Endodermal cell (in vitro differentiated cells): ENCODE measurements around the gene ART1. TPM values are rescaled to one million over a fixed set of nuclear protein-coding genes. Genes with fewer than 3 reads are reported as not detected.

Experiments used
- DNase-seq: peaks from one replicate; pipeline ENCODE4 v3.0.0-alpha.2; 2017
- H3K27ac ChIP-seq: 2 replicates; pipeline ENCODE4 v1.5.1; 2013; ENCODE audit warnings: mild to moderate bottlenecking, low read depth, low read length, moderate library complexity
- H3K27me3 ChIP-seq: 2 replicates; pipeline ENCODE4 v1.6.1; 2013; ENCODE audit warnings: mild to moderate bottlenecking, low read length, moderate library complexity; ENCODE audit not compliant: insufficient read depth, control insufficient read depth, poor library complexity, severe bottlenecking
- H3K36me3 ChIP-seq: 2 replicates; pipeline ENCODE4 v1.7.0; 2013; ENCODE audit warnings: mild to moderate bottlenecking, low read length, moderate library complexity; ENCODE audit not compliant: control insufficient read depth, insufficient read depth
- H3K4me1 ChIP-seq: one replicate; pipeline ENCODE4 v1.7.0; 2013; ENCODE audit warnings: low read length; ENCODE audit not compliant: control insufficient read depth, insufficient read depth
- H3K4me3 ChIP-seq: 2 replicates; pipeline ENCODE4 v1.5.1; 2013; ENCODE audit warnings: mild to moderate bottlenecking, low read length, moderate library complexity
- H3K9ac ChIP-seq: 2 replicates; pipeline ENCODE4 v1.6.1; 2013; ENCODE audit warnings: mild to moderate bottlenecking, low read length, moderate library complexity; ENCODE audit not compliant: poor library complexity, severe bottlenecking; ENCODE audit errors: extremely low read depth
- H3K9me3 ChIP-seq: 2 replicates; pipeline ENCODE4 v1.6.1; 2013; ENCODE audit warnings: mild to moderate bottlenecking, low read length, moderate library complexity; ENCODE audit not compliant: control insufficient read depth
- H3K27ac Mint-ChIP-seq: 2 replicates; pipeline ENCODE4 v1.8.0; 2020; ENCODE audit warnings: mixed read lengths
- H3K27me3 Mint-ChIP-seq: 2 replicates; pipeline ENCODE4 v1.8.0; 2021; ENCODE audit warnings: mild to moderate bottlenecking, mixed read lengths; ENCODE audit not compliant: insufficient read depth
- H3K36me3 Mint-ChIP-seq: 2 replicates; pipeline ENCODE4 v1.8.0; 2020; ENCODE audit warnings: low read depth, mixed read lengths
- H3K4me1 Mint-ChIP-seq: 2 replicates; pipeline ENCODE4 v1.8.0; 2020; ENCODE audit warnings: mixed read lengths
- H3K4me3 Mint-ChIP-seq: 2 replicates; pipeline ENCODE4 v1.8.0; 2020; ENCODE audit warnings: mild to moderate bottlenecking, moderate library complexity, mixed read lengths
- H3K9me3 Mint-ChIP-seq: 2 replicates; pipeline ENCODE4 v1.8.0; 2020; ENCODE audit warnings: mild to moderate bottlenecking, mixed read lengths
- WGBS, 2 experiments: methylation state at CpG; one replicate each; pipeline versions ENCODE4 v1.1.5 to v1.1.7; 2013; ENCODE audit warnings: missing lambda C conversion rate in 2 of 2, mixed read lengths in 1 of 2; ENCODE audit not compliant: insufficient coverage in 1 of 2, insufficient read length in 1 of 2; 5-methylcytosine and 5-hydroxymethylcytosine counted together
- total RNA-seq, 2 donors: library from RNA; stranded (reverse); fragmentation: NEBNext Ultra II Directional in 1 of 2; extraction: Animal tissue kit (Norgen Biotek cat#: 25700) in 1 of 2; gene quantifications; 2 replicates in 1 of 2; 3 replicates in 1 of 2; pipeline ENCODE4 v1.2.1, GENCODE V29; 2021
- TF ChIP-seq, protein P1 (sequence below): fragments of 200-600 bp; sonication (generic); conservative IDR thresholded peaks from 2 replicates; pipeline ENCODE4 v1.5.0; 2021; ENCODE audit warnings: antibody characterized with exemption, mild to moderate bottlenecking

Gene ART1
- total RNA-seq, 2 donors from 2014 or later = not detected

DNA sequence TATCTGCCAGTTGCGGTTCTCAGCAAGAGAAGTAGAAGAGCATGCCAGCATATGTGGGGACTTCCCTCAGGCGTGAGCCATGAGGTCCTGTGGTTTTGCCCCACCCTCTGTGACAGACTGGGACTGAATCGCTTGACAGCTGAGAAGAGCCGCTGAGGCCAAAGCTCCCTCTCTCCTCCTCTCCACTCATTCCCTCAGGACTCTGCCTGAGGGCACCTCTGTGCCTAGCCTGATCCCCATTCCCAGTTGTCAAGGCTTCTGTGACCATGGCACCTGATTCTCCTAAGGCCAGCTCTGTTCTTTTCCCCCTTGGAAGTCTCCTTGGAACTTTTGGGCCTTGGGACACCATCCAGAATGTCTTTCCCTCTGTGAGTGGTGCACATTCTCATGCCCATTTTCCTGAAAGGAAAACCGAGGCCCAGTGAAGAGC lies 30.2 kb upstream of the ART1 start:
- Histone ChIP-seq H3K27ac (no peak overlapping the region), H3K4me1 (no peaks in the 10 kb centered on the region), H3K9me3 (peaks cover 8% of the 10 kb centered on the region), H3K27me3 (peaks cover 8% of the 10 kb centered on the region), H3K9ac (no peak overlapping the region), H3K4me3 (no peak overlapping the region), H3K36me3 (no peaks in the 10 kb centered on the region)
- 81 to 91% methylated on average over 4 to 5 of the region's 5 CpGs for WGBS, 2 experiments
- Mint-ChIP-seq H3K27ac (no peak overlapping the region), H3K27me3 (peaks cover 58% of the 10 kb centered on the region), H3K4me3 (peak overlapping the region; percentile 18), H3K4me1 (peaks cover 18% of the 10 kb centered on the region), H3K36me3 (no peaks in the 10 kb centered on the region), H3K9me3 (peaks cover 4% of the 10 kb centered on the region)
- no peak for DNase-seq
- TF ChIP-seq, protein P1, sequence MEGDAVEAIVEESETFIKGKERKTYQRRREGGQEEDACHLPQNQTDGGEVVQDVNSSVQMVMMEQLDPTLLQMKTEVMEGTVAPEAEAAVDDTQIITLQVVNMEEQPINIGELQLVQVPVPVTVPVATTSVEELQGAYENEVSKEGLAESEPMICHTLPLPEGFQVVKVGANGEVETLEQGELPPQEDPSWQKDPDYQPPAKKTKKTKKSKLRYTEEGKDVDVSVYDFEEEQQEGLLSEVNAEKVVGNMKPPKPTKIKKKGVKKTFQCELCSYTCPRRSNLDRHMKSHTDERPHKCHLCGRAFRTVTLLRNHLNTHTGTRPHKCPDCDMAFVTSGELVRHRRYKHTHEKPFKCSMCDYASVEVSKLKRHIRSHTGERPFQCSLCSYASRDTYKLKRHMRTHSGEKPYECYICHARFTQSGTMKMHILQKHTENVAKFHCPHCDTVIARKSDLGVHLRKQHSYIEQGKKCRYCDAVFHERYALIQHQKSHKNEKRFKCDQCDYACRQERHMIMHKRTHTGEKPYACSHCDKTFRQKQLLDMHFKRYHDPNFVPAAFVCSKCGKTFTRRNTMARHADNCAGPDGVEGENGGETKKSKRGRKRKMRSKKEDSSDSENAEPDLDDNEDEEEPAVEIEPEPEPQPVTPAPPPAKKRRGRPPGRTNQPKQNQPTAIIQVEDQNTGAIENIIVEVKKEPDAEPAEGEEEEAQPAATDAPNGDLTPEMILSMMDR = no peak

DNA sequence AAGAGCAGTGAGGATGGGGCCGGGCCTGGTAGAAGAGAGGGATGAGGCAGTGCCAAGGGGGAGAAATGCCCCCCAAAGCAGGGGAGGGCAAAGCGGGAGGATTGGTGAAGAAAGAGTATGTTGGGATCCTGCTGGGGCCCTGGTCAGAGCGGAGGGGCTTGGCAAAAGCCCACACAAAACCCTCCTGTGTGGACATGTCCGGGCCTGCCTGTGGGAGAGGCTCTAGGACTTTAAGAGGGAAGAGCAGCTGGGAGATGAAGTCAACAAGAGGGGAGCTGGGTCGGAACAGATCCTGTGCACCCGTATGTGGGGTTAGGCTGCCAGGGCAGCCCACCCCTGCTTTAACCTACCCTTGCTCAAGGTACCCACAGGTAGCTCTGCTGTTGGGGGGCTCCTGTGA lies 28.9 kb upstream of the ART1 start:
- no peaks in the 10 kb centered on the region for H3K36me3 Mint-ChIP-seq
- H3K4me1 ChIP-seq = no peaks in the 10 kb centered on the region
- H3K4me1 Mint-ChIP-seq = peaks cover 18% of the 10 kb centered on the region
- H3K27ac Mint-ChIP-seq = no peak overlapping the region
- H3K36me3 ChIP-seq = no peaks in the 10 kb centered on the region
- 92 to 97% methylated on average over 5 to 6 of the region's 6 CpGs for WGBS, 2 experiments
- H3K4me3 ChIP-seq = no peak overlapping the region
- H3K9ac ChIP-seq = no peak overlapping the region
- DNase-seq = peak; percentile 37
- TF ChIP-seq, protein P1 = no peak
- peaks cover 4% of the 10 kb centered on the region for H3K9me3 Mint-ChIP-seq
- H3K9me3 ChIP-seq = peaks cover 8% of the 10 kb centered on the region
- H3K4me3 Mint-ChIP-seq = no peak overlapping the region
- H3K27me3 ChIP-seq = peaks cover 8% of the 10 kb centered on the region
- peaks cover 59% of the 10 kb centered on the region for H3K27me3 Mint-ChIP-seq
- no peak overlapping the region for H3K27ac ChIP-seq

DNA sequence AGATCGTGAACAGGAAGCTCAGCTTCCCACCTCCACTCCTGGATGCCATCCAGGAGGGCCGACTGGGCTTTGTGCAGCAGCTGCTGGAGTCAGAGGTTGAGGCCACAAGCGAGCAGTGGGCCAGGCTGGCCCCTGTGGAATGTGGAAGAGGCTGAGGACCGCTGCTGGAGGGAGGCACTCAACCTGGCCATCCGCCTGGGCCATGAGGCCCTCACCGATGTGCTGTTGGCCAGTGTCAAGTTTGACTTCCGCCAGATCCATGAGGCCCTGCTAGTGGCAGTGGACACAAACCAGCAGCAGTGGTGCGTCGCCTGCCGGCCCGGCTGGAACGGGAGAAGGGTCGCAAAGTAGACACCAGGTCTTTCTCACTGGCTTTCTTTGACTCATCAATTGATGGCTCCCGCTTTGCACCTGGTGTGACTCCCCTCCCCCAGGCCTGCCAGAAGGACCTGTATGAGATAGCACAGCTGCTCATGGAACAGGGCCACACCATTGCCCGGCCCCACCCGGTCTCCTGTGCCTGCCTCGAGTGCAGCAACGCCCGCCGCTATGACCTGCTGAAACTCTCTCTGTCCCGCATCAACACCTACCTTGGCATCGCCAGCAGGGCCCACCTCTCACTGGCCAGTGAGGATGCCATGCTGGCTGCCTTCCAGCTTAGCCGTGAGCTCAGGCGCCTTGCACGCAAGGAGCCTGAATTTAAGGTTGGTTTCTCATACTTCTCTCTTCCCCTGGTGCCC lies 28.0 kb upstream of the ART1 start:
- Mint-ChIP-seq H3K4me1 (peaks cover 22% of the 10 kb centered on the region), H3K27me3 (peaks cover 52% of the 10 kb centered on the region), H3K4me3 (no peak overlapping the region), H3K36me3 (no peaks in the 10 kb centered on the region), H3K9me3 (peaks cover 3% of the 10 kb centered on the region), H3K27ac (no peak overlapping the region)
- TF ChIP-seq, protein P1 = no peak
- WGBS, 2 experiments = 90 to 93% methylated on average over 18 to 25 of the region's 25 CpGs
- Histone ChIP-seq H3K4me3 (no peak overlapping the region), H3K9me3 (peaks cover 7% of the 10 kb centered on the region), H3K27ac (no peak overlapping the region), H3K27me3 (peaks cover 8% of the 10 kb centered on the region), H3K36me3 (no peaks in the 10 kb centered on the region), H3K4me1 (no peaks in the 10 kb centered on the region), H3K9ac (no peak overlapping the region)
- DNase-seq = peak; percentile 47
